Stimulated activated CD4-positive, alpha-beta T cell treated with anti-CD3 and anti-CD28 coated beads, Interleukin-2, amount 100 ng/mL, for 4 hours (primary cell): ENCODE measurements around the gene ITPRID2.

Source experiments
- DNase-seq: peaks from one replicate; pipeline ENCODE4 v3.0.0-alpha.2; 2020; ENCODE audit warnings: low read depth

ITPRID2 gene

DNA sequence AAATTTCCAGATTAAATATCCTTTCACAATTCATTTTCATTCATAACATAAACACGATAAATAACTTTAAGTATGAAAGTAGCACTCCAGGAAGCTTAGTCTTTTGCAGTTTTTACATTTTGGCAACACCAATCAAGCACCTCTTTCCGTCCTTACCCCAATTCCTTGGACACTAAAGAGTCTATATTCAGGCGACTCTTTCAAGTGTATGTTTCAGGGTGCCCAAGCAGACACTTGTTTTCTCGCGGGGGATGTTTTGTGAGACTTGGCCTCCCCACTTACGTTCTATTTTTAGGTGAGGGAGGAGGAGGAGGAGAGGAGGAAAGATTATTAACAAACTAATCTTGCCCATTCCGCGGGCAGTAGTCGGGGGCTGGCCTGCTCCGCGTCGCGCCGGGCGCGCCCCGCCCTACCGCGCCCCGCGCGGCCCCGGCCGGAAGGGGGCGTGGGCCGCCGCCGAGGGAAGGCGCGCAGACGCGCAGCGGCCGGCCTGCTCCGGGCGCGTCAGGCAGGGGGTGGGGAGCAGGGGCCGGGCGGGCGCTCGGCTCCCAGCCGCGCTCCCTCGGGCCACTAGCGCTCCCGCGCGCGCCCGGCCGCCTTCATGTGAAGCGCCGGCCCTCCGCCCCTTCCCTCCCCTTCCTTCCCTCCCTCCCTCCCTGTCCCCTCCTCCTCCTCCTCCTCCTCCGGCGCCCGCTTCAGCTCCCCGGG, at the start of gene ITPRID2:
TSS of gene ITPRID2 (plus strand) at position 473 of the 708 bp plus-strand sequence. CDS start 337 bp downstream, outside the sequence.
- DNase-seq, result peak; percentile 23

DNA sequence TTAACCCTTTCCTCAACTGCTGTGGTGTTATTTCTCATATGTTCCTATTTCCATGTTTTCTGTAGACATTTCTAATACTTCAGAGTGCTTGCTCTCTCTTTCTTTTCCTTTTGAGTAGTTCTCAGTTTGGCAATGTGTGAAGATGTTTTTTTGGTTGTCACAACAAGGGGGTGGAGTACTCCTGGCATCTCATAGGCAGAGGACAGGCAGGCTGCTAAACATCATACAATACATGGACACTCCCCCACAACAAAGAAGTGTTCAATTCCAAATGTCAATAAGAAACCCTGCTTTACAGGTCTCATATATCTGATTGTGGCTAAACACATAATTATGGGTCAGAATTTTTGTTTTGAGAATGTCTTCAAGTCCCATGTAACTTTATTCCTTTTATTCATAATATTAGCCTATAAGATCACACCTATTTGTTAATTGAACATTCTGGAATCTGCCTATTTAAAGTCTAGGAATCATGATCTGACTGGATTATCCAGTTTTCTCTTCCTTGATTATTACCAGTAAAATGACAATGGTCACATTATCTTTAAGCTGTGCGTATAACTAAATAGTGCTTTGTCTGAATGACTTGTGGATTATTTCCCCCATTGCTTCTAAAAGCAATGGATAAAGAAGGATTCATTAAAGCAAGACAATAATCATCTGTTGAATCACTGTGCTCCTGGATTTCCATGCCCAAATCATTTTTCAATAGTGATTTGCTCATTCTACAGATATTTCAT, 46.8 kb upstream of the ITPRID2 start:
- no peak for DNase-seq

DNA sequence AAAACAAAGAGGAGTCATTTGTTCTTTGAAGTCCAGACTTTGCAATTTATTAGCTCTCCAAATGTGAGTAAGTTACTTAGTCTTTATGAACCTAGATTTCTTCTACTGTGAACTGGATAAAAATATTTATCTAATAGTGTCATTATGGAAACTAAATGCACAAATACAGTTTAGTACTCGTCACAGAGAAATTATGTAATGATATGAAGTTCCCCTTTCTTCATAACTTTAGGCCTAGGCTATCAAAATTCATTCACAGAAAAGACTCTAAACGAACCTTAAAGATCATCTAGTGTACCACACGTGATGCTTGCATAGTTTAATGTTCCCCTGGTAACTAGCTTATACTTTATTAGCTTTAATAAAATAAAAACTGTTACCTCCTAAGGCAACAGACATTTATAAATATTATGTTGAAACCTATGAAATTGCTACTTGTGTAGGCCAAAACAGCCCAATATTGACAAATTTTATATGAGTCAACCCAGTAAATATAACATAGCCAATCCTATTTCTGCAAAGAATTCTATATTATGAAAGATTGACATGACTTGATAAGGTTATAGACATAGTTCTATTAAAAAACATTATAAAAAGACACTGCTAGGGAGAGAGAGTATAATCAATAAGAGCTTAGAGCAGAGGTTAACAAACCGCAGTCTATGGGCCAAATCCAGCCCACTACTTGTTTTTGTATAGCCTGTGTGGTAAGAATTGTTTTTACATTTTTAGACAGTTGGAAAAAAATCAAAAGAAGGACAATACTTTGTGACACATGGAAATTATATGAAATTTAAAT, 44.9 kb upstream of the ITPRID2 start:
- no peak for DNase-seq

DNA sequence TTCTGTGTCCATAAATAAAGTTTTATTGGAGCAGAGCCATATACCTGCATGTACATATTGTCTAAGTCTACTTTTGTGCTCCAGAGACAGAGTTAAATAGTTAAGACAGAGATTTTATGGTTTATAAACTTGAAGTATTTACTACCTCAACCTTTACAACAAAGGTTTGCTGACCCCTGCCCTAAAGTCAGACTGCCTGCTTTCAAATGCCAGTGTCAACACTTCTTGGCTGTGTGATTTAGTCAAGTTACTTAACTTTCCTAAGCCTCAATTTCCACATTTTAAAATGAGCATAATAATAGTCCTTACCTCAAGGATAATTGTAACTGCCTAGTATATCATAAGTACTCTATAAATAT, 44.4 kb upstream of the ITPRID2 start:
- no peak for DNase-seq

DNA sequence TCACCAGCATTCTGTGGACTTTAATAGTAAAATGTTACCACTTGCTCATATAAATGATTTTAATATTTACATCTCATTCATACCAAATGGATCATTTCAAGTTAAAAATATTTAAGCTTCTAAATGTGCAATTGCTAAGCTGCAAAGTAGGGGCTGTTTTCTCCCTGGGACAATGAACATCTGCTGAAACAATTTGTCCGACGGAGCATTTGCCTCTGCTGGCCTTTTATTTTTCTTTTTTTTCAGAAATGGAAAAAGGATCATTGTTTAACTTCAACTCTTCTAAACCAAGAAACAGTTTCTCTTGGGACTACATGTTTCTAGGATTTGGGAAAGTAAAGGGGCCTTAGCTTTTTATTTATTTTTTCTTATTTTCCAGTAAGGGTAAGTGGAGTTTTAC, 43.8 kb upstream of the ITPRID2 start:
- DNase-seq, result no peak

DNA sequence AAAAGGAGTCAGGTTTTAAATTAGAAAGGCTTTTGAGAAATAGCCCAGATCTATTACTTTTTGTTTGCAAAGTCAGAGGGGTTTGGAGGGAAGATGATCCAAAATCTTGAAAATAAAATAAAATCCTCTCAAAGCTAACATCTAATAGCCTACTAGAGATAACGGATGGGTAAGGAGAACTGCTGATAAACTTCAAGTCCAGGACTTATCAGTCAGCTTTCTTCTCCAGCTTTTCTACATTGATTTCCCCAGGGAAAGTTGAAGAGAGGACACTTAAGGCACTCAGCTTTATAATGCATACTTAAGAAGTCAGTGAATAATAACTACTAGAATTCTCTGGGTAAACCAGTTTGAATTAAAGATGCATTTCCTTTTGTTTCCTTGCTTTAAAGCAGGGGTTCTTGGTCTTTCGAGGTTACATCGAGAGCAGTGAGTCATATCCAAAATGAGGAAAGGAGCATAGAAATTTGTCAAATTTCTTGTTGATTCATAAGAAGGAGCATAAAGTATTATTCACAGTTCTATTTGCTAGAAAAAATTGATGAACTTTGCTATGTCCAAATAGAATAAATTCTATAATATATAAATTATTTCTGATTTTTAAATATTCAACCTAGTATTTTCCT, 43.2 kb upstream of the ITPRID2 start:
- no peak for DNase-seq

DNA sequence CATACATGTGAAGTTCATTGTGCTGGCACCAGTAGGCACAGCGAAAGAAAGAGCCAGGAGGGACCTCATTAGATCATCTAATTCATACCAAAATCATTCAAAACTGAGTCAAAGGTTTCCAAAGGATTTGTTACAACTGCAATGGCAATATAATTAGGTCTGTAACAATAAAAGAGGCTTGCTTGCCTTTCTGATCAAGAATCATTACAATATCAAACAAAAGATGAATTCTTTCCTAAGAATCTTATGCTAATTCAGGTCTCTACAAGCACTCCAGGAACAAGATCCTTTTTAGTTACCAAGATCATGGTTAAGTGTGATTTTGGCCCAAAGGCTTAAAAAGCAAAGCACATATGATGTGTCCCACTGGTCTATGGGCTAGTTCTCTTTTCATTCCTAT, 41.9 kb upstream of the ITPRID2 start:
- DNase-seq, result no peak

DNA sequence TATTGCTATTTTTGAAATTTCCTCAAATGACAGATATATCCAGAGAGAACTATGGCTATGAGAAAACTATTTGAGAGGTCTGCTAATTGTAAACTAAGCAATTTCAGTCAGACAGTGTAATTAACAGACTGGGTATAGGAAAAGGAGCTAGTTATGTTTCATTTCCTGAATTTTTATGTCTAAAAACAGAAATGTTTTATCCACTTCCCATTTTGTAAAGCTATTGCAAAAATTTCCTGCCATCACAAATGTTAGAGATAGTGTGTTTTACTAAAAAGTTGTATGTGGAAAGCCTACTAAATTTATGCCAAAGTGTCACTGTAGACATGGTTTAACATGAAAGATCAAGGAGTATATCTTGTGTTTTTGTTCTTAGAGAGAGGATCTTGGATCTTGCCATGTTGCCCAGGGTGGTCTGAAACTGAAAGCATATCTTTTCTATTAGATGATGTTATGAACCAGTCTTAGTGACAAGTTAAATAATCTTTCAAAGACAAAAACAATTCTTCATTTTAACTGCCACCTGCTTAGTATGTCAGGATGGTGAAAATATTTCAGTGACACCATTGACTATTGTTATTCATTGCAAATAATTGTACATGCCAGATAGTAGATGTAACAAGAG, 40.5 kb upstream of the ITPRID2 start:
- no peak for DNase-seq

DNA sequence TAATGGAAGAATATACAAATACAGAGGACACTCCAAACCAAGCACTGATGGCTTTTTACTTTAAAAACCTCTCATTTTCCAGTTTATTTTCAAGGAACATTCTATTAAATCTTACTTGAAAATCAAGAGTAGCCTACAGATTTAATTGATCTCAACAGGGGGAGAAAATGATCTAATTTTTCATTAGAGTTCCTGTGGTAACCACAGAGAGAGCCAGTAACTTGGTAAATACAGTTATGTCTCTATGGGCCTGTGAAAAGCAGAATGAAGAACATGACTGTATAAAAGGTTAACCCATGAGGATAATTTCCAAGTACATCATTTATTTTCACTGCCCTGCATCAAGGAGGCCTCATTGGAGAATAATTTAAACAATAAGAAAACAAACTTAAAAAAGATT, 39.8 kb upstream of the ITPRID2 start:
- no peak for DNase-seq

DNA sequence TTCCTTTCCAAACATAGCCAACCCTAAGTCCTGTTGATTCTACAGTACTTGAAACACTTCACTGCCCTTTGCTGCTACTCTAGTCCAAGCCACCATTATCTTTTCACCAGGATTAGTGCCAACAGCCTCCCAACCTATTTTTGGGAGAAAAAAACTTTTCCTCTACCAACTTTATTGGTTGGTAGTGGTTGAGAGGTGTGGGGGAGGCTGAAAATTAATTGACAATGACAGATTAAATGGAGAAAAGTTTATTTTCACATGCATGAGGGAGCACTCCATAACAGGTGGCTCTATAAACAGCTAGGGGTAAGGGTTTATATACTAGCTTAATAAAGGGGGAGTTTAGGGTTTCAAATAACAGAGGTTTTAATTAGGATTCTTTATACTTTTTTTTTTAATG, 37.8 kb upstream of the ITPRID2 start:
- no peak for DNase-seq

DNA sequence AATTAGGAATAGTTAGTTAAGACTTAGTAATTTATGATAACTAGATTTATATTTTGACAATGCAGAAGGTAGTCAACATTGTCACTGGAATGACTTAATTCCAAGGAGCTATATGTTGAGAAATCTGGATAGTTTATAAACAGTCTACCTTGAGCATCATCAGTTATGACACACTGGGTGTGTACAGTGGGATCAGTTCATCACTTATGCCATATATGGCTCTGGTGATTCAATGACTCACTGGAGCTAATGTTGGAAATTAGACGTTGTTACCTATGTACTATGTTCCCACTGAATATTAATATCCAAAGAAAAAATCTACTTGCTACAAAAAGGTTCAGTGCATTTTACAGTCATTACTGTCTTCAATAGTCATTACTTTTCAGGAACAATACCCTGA, 34.0 kb upstream of the ITPRID2 start:
- no peak for DNase-seq

DNA sequence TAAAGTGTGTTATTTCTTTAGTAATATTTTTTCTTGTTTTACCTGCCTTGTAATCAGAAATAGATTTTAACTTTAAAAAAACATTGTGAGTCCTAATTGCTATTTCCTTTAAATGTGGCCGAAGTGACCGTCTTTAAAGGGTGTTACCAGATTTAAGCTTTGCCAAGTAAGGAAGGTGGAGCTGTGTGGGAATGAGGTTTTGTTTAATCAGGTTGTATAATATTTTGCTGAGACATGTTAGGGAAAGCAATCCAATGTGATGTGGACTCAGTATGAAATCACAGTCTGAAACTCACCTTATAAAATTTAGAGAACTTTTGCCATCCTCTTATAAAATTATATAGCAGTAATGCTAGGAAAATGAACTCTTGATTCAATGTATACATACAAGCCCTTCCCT, 32.9 kb upstream of the ITPRID2 start:
- DNase-seq, result no peak

DNA sequence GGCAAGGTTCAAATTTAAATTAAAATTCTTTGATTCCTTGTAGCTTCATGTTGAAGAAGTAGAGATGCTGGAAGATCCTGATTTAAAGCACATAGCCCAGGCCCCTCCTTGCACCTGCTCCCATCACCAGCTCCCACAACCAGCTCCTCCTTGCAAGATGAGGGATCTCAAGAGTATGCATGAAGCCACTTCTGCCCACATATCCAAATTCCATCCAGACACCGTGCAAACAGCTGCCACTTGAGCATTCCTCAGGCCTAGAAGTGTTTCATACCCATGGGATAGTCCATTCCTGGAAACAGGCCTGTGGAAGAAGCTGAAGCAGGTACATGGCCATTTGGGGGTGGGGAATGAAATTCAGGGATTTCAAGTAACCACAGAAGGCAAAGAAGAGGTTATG, 32.4 kb upstream of the ITPRID2 start:
- DNase-seq, result no peak

DNA sequence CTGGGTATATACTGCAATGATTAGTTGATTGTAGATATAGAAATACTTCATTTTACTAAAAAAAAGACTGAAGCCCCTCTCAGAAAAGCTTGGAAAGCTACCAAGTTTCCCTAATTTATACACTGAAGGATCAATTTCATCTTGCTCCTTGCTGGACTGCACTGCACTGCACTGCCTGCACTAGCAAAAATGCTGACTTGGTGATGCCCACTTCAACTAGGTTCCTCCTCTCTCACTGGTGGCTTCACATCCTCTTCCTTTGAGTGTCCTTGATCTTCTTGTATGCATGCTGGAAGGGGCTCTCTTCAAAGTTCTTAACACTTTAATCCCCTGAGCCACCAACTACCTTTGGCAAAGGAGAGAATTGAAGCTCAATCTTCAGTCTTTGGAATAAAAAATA, 31.7 kb upstream of the ITPRID2 start:
- DNase-seq, result no peak

DNA sequence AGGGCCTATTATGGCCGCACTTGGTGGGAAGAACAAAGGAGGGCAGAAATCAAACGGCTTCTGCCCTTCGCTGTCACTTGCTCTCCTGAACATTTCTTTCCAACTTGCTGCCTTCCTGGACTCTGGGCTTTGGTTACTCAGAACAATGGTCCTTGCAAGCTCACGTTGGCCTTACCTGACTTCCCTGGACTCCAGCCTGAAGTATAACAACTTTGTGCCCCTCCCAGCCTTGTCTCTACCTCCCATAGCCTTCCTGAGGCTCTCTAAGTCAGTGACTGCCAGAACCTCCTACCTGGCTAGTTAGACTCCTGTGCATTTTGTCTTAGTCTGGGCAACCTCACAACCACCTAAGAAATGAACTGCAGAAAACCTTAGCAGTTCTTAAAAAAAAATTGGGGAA, 30.2 kb upstream of the ITPRID2 start:
- DNase-seq, result no peak

DNA sequence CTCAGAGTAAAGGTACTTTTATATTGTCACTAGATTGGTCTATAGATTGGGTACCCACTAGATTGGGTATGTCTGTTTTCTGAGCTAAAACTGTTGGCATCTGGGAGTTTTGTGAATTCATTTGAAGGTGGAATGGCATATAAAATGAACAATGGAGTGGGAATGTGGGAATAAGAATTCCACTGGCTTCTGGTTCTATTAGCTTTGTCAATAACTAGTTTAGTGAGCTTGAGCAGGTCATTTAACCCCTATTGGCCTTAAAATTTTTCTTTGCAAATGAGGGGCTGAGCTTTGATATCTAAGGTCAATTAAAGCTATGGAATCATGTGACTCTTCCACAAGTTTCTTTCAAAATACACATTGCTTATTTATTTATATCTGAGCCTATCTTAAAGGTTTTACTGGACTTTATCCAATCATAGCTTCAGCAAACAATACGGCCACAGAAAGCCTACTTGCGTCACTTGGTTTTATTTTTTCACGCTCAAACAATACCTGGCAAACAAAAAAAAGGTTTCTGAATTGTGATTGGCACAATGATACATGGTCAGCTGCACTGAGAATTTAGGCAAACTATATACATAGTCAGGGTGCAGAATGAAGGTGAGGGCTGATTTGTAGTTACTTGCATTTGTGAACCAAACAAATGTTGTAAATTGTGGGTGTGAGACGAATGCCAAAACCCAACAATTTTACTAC, 28.8 kb upstream of the ITPRID2 start:
- DNase-seq, result no peak

DNA sequence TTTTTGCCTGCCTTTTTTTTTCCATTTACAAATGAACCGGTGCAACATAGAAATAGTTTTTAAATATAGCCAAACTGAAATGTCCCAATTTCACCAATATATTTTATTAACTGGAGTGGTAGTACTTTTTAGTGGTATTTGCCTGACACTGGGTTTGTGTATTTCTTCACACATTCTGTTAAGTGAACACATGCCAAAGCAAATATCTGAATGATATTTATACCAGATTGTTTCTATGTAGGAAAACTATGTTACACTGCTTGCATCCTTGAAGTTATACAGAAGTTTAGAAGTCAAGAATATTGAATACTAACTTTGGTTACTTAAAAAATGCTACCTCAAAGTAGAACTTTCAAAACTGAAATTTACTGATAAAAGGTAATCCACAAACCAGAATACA, 19.4 kb upstream of the ITPRID2 start:
- DNase-seq, result no peak

DNA sequence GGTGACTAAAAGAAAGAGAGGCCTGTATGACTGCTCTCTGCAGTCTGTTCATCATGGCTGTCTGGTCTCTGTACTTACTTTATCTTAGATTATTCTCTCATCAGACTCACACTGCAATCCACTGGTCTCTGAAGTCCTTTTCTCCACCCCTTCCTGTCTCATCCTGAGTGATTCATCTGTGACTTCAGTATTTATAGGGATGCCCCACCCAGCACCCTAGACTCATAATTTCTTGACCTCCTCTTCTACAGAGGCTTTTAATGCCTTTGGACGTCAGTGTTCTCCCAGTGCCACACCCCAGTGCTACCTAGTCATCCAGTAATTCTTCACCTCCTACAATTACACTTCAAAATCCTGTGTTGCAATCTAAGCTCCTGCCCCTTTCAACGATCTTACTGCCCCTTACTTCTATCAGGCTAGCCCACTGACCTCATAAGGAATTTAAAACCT, 14.9 kb upstream of the ITPRID2 start:
- DNase-seq, result no peak

DNA sequence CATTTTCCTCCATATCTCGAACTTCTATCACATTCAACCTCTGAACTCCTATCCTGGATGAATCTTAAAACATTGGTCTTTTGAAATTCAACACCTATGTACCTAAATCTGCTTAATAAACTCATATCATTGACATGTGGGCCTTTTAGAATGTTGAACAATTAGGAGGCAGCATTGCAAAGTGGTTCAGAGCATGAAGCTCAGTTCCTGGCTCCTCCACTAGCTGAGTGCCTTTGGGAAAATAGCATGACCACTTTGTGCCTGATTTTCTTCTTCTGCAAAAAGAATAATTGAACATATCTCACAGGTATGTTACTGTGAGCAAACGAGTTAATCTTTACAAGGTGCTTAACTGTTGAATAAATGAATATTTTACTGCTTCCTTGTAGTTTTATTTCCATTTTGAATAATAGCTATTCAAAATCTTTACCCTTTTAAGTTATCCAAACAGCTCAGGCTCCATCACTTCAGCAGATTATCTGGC, 14.3 kb upstream of the ITPRID2 start:
- DNase-seq, result no peak

DNA sequence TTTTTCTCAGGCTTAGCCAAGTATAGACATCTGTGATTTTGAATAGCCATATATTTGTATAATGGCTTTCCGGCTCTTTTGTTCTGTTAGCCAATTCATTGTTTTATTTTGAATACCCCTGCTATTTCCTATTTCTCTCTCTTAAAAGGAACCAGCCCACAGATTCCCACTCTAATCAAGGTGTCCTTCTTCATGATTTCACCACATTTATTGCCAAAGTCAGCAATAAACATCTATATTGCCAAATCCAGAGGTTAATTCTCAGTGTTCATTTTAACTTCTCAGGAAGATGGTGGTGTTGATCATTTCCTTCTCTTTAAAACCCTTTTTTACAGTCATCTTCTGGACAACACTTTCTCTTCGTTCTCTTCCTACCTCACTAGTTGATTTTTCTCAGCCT, 13.1 kb upstream of the ITPRID2 start:
- DNase-seq, result no peak

DNA sequence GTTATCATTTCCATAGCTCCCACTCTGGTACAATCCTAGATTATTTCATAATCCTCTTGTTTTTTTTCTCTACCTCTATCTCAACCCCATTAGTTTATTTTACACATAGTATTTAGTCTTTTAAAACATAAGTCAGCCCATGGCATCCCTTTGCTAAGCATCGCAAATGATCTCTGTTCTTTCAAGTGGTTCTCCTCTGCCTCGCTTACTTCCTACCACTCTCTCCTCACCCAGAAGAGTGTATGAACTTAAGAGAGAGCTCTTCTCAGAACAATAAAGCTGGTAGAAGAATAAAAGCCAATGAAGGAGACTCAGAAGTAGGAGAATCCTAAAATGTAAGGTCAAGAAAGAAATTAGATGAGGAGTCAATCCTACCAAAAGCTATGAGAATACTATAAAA, 12.2 kb upstream of the ITPRID2 start:
- no peak for DNase-seq
